Nucleus accumbens (tissue), 56 donors: ENCODE measurements around the gene KCNMB3.
"Not testable (repeated sequence)": the region's sequence is repeated elsewhere in the genome, so short reads cannot be mapped to it uniquely, and the experiment has no call there.

Experiments
- DNase-seq, 56 donors: peaks; one replicate each; lab custom pipeline; 2025; lab: John Stamatoyannopoulos, UW

Gene KCNMB3, protein sequence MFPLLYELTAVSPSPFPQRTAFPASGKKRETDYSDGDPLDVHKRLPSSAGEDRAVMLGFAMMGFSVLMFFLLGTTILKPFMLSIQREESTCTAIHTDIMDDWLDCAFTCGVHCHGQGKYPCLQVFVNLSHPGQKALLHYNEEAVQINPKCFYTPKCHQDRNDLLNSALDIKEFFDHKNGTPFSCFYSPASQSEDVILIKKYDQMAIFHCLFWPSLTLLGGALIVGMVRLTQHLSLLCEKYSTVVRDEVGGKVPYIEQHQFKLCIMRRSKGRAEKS

DNA sequence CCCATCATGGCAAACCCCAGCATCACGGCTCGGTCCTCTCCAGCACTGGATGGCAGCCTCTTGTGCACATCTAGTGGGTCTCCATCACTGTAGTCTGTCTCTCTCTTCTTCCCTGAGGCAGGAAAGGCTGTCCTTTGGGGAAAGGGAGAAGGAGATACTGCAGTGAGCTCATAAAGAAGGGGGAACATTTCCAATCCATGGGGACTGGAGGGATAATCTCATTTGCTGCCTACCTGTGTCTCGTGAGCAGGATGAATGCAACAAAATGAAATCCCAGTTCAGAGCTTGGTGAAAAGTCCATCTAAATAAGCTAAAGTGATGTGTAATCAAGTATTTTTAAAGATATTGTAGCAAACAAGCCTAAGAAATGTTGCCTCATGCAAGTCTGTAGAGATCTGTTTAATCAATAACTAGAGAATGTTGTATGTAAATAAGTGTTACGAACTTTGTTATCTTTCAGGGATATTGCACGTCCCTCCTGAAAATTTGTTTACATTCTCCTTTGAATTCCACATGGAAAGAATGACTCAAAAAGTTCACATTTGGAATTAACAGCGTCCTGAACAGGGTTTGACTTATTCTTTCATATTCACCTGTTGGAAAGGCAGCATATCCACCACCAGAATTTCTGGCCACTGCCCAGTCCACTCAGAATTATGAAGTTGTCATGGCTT is at the start of gene KCNMB3:
TSS of gene KCNMB3 (minus strand) at position 312 of the 674 bp plus-strand sequence. CDS start at position 188, 124 bp downstream.
- DNase-seq = no peak

DNA sequence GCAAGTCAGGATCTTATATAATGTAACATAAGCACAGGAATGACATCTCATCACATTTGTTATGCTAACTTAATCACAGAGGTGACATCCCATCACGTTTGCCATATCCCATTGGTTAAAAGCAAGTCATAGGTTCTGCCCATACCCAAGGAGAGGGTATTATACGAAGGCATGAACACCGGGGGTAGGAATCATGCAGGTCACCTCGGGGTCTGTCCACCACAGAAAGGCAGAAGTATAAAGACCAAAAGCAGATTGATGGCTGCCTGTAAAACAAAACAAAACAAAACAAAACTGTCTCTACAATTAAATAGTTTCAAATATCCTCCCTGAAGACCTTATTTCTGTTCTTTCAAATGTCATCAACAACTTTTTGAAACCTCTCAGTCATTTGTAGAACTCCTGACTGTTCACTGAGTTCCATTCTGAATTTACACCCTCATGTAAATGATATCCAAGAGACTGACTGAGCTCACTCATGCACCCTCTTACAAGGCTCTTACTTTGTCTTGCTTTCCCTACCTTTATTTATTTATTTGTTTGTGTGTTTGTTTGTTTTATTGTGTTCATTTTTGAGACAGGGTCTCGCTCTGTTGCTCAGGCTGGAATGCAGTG is 49.2 kb upstream of the KCNMB3 start:
- DNase-seq = no peak

DNA sequence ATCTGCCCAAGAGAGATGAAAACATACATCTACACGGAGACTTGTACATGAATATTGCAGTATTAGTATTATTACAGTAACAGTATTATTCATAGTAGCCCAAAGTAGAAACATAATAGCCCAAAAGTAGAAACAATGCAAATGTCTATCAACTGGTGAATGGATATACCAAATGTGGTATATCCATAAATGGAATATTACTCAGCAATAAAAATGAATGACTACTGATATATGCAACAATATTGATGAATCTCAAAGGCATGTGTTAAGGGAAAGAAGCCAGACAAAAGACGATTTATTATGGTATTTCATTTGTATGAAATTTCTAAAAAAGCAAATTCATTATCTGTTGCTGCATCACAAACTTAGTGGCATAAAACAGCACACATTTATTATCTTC is 48.4 kb upstream of the KCNMB3 start:
- DNase-seq = no peak

DNA sequence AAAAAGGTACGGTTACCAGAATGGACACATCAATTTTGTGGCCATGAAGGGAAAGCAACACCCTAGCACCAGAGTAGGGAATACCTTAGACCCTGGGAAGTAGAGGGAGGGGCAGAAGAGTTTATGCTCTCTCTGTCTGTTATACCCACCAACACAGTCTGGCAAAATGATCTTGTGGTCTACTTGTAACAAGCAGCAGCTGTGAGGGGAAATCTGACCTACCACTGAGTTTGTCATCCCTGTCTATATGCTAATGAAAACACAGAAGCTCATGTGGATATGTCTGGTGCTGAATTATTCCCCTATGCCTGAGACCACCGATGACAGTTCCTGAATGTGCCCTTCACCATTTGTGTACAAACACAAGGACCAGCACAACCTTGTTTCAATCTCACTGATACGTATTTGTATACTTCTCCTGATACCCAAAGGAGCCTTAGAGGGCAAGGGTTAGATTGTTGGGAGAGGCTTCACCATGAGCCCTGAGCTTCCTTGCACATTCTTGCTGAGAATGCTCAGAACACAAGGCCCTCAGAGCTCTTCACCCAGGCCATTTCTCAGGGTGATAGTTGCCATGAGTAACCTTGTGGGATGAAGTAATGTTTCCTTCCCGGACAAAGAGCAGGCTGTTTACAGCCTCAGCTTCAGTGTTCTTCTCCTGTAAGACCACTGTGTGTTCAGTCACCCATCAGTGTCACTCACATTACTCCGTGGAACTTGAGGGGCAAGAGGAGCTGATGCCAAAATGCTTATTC is 47.2 kb upstream of the KCNMB3 start:
- DNase-seq = no peak

DNA sequence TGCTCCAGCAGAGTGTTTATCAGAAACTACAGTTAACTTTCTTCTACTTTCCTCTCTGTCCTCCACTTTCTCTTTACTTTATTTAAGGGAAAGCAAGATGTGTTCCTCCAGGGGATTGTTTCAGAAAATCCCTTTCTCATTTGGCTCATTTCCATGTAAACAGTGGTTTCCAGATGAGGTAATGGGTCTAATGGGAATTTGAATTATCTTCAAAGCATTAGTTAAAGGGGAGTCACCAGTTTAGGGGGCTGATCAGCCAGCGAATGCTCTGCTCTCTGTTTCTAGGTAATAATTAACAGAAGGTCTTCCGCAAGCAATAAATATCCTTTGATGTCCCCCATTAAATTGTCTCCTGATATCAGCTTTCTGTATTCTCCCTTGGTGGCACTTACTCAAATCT is 41.5 kb upstream of the KCNMB3 start:
- DNase-seq = no peak

DNA sequence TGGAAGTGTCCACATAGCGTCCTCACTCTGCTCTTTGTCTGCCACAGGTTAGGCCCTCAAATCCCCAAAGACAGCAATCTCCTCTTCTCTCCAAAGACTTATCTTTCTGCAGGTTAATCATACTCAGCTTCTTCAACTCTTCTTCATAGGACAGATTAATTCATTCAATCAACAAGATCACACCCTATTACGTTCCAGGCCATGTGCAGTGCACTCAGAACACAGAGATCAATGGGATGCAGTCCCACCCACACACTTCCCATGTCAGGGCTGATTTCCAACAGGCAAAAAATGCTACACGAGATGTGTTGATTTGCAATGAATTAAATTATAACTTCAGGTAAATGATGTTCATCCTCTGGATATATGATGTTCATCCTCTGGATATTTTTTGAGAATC is 38.4 kb upstream of the KCNMB3 start:
- DNase-seq = no peak

DNA sequence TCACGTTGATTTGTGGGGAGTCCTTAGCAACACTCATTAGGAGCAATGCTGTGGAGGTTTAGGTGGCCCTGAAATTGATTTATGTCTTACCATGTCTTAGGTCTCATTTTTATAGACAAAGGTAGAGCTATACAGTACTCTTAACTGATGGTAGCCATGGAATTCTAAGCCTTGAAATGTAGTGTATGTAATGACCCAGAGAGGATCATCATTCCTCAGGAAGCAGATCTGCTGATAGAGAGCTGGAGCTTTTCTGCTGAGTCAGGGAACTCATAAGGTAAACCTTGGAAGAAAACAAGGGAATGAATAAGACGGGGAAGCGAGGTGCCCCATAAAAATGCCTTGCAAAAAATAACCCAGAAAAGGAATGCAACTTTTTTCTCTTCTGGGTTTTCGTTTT is 37.9 kb upstream of the KCNMB3 start:
- DNase-seq = no peak

DNA sequence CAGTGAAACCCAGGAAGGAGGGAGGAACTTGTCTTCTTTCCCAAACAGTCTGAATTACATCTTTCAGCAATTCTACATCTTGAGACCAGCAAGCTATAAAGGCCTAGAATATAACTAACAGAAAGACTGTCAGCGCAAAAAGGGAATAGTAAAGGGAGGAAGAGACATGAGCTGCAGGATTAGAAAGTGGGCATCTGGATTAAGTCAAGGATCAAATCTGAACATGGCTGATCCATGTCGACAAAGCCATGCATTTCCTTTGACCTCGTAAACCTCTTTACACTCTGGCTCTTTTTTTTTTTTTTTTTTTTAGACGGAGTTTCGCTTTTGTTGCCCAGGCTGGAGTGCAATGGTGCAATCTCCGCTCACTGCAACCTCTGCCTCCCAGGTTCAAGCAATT is 35.4 kb upstream of the KCNMB3 start:
- no peak for DNase-seq

DNA sequence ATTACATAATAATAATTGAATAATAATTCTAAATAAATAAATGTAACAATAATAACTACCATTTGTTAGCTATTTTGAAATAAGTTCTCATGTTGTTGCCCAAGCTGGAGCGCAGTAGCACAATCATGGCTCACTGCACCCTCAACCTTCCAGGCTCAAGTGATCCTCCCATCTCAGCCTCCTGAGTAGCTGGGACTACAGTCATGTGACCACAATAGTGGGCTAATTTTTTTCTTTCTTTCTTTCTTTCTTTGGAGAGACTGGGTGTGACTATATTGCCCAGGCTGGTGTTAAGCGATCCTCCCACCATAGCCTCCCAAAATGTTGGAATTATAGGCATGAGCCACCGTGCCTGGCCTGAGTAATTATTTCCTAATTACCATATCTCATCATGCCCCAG is 30.9 kb upstream of the KCNMB3 start:
- DNase-seq = no peak

DNA sequence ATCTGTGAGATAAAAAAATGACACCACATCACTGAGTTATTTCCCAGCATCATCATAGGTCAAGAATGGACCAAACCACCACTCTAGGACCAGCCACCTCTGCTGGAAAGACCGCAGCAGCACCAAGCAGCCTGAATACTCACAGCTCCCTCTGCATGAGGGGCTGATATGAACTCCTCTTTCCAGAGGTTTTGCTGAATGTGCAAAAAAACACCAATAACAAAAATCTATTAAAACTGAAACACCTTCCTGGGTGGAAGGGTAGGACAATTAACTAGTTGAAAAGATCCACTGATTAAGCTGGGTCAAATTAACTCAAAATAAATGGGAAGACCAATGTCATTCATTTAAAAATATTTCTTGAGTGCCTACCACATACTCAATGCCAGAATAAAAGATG is 28.9 kb upstream of the KCNMB3 start:
- DNase-seq = no peak

DNA sequence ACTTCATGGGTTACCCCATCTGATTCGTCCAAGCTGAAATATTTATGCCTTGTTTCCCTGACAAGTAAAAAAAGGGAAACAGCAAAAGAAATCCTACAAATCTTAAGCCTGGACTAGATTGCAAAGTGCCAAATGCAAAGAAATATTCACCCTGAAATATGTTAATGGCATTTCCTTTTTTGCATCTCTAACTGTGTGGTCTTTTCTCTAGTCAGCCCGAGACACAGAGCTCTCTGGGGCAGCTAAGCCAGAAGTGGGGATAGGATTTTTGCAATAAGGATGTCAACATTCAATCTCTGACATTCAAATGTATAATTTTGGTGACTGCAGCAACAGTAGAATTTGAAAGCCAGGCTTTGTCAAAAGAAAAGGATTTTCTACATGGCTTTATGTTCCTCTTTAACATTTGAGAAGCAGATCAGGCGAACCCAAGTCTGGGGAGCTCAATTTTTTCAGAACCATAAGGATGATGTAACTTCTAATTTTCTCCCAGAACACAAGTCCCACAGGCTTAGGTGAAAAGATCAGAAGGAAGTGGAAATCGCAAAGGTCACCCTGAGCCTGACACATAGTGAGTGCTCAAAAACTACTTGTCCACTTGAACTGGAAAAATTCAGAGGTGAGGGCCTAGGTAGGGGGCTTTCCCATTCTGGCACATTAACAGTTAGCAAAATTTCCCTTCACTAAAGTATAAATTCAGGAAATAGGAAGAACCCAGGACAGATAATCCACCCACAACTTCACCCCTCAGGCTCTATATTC is 28.2 kb upstream of the KCNMB3 start:
- no peak for DNase-seq

DNA sequence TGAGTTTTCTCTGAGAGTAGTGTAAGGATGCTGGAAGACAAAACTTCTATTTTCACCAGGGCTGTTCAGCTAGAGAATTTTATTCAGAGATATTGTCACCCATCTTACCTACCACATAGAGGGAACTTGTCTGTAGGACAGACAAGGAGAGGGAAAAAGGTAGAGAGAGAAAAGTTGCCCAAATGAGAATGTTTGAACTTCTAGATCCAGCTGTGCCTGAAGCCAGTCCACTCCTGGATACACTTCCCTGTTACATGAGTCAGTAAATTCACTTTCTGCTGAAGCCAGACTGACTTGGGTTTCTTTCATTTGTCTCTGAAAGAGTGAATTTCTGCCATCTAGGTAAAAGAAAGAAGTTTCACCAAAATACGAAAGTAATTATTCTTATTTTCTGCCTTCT is 27.2 kb upstream of the KCNMB3 start:
- no peak for DNase-seq

DNA sequence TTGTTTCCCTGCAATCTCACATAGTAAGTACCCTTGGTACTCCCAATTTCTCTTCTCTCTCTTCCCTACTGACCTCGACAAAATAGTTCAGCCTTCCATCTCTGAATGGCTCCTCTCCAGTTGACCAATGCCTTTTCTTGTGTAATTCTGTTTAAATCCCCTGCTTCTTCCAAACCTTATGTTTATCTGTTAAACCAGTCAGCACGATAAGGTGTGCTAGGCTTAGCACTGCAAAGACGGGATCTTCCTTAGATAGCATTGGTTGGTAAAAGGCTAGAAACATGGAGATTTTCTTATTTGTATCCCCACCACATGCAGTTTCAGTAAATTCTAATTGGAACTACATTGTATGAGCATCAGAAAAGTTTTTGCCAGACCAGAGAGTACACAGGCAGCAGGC is 25.8 kb upstream of the KCNMB3 start:
- no peak for DNase-seq

DNA sequence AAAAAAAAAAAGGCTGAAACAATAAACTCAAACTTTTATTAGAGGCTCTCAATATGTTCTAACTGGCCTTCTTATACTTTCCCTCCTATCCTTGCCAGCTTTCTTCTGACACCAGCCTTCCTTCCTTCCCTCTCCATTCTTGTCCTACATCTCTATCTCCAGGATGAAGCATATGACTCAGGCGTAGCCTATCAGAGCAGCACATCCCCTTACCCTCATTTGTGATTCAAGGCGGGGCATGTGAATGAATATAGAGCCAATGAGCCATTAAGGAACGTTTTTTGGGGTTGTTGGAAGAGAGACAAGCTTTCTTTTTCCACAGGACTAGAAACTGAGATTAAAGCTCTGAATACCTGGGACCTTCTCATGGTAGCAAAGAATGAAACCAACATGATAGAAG is 25.1 kb upstream of the KCNMB3 start:
- DNase-seq = no peak

DNA sequence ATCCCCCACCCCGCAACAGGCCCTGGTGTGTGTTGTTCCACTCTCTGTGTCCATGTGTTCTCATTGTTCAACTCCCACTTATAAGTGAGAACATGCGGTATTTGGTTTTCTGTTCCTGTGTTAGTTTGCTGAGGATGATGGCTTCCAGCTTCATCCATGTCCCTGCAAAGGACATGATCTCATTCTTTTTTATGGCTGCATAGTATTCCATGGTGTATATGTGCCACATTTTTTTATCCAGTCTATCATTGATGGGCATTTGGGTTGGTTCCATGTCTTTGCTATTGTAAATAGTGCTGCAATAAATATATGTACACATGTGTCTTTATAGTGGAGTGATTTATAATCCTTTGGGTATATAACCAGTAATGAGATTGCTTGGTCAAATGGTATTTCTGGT is 23.5 kb upstream of the KCNMB3 start:
- DNase-seq = not testable (repeated sequence)

DNA sequence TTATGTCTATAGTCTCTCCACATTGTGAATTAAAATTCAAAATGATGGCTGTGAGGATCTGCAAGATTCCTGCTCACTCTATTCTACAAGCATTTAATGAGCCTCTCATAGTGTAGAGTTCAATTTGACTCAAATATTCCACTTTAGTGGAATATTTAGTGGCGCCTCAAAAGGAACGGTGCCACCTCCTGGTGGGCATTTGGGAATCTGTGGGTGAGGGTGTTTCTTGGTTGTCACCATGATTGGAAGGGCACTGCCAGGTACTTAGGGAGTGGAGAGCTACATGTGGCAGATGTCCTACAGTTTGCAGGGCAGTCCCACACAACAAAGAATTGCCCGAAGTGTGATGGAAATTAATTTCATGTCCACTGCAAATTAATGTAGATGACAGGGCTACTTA is 21.5 kb upstream of the KCNMB3 start:
- no peak for DNase-seq

DNA sequence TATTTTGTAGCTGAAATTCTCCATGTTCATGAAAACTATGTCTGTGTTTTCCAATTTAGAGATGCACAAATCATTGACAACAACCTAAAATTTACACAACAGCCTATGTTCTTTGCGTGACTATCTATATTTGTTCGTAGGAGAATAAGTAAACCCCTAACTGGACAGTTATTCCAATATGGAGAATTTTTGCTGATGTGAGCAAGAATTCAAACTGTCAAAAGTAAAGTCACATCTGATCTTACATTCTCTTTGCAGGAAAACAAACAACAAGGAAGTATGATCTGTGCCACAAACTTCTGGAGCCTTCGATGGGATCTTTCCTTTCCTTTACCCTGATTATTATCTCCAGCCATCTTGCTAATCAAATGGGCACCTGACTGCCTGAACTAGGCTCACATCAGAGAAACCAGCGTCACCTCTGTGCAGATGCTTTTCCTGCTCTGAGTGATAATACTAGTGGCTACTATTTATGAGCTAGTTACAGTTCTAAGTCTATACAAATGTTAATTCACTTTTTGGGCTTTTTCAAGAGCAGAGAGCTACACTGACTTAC is 18.3 kb upstream of the KCNMB3 start:
- no peak for DNase-seq

DNA sequence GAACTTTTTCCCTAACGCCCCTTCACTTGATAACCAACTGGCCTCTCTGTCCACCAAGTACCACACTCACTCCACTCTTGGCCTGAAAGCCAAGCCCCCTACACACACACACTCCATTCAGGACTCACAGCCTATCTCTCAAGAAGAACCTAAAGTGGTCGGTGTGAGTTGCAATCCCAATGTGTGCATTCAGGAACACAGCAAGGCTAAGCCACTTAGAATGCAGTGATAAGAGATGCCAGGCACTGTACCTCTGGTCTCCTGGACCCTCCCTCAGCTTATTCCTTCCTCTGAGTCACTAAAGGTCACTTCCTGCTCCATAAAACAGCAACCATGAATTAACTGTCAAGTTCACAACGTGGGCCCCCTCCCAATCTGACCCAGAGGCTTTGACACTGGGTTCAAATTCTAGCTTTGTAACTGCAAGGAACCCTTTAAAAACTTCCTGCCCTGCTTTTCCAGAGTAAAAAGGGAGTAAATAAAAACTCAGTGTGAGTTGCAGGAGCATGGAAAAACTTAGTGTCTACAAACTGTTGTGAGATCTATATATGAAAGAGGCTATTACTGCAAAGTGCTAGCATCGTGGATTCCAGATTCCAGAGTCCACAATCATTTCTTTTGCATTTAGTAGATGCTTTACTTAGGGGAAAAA is 17.6 kb upstream of the KCNMB3 start:
- DNase-seq = no peak

DNA sequence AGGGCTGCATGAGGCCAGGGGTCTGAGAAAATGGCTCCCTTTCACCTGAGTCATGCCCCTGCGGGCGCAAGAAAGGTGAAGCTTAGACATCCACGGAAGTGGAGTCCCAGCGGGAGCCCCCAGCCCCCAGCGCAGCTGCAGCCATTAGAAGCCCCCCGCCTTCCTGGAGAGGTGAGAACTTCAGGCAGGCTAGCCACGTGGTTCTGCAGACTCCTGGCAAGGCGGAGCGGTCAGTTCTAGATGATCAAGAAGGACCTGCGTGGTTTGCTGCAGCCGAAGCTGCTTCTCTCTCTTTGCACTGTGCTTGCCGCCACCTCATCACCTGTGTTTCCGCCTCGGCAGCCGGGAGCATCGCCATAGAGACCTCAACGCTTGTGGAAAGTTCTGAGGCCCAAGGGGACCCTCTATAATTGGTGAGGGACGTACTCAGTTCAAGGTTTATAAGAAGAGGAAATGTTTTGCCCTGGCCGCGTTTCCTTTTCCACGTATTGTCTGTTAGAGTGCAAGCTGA is 15.8 kb upstream of the KCNMB3 start:
- no peak for DNase-seq

DNA sequence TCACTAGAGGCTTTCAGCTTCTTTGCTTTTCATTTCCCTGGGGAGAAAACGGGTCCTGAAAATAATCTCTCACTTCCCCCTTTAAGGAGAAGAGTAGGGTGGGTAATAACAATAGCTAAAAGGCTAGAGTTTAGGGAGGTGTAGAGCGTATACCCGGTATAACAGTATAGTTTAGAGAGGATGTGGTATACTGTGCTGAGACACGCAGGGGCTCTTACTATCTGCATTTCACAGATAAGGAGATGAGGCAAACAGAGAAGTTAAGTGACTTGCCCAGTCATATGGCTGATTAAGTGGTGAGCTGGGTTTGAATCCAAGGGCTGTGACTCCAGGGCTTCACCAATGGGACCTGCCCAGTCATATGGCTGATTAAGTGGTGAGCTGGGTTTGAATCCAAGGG is 15.0 kb upstream of the KCNMB3 start:
- DNase-seq = no peak
